ENCODE measurements around the gene DNAJC13. TPM values are rescaled to one million over a fixed set of nuclear protein-coding genes. Genes with fewer than 3 reads are reported as not detected.

Gene DNAJC13
- total and polyA plus RNA-seq, 2 donors (not counting 3 experiments of a cell fraction or from before 2014, with no cell fraction given) = 14.3 to 71.7 TPM

- Histone ChIP-seq H3K4me2 (ENCODE audit: insufficient read depth, low read length) (no peak overlapping the region), H3K27ac (ENCODE audit: insufficient read depth, low read depth, low read length) (no peak overlapping the region), H3K36me3 (ENCODE audit: control insufficient read depth in 2 of 2, extremely low read depth in 1 of 2, insufficient read depth in 2 of 2, low read length in 2 of 2) (peaks cover 19% of the 10 kb centered on the region in 2 experiments), H3K4me3 (replicated peaks in 1 of 3; ENCODE audit: insufficient read depth in 1 of 3, low read depth in 1 of 3, low read length in 3 of 3) (no peak overlapping the region), H4K20me1 (replicated peaks; ENCODE audit: control insufficient read depth, extremely low read depth, insufficient read depth, low read length) (no peaks in the 10 kb centered on the region), H3K9me3 (replicated peaks; ENCODE audit: control insufficient read depth, insufficient read depth, low read length) (no peaks in the 10 kb centered on the region), H3K4me1 (ENCODE audit: control insufficient read depth, extremely low read depth, insufficient read depth, low read length) (no peaks in the 10 kb centered on the region), H3K79me2 (ENCODE audit: control insufficient read depth, insufficient read depth, low read length) (no peaks in the 10 kb centered on the region), H3K9ac (replicated peaks; ENCODE audit: extremely low read depth, insufficient read depth, low read length) (no peak overlapping the region), H3K9me1 (replicated peaks; ENCODE audit: control insufficient read depth, extremely low read depth, insufficient read depth, low read length) (no peaks in the 10 kb centered on the region), H2AFZ (ENCODE audit: low read depth, low read length) (no peak overlapping the region), H3K27me3 (ENCODE audit: control insufficient read depth in 2 of 2, insufficient read depth in 2 of 2, low read length in 2 of 2) (no peaks in the 10 kb centered on the region)
- dilution Hi-C loops (cut with MboI; ENCODE audit: extremely low pct_ligation_motif_present, low sequenced_read_pairs) (no loop called here), intact Hi-C loops (cut with micrococcal nuclease) (no loop called here)
- DNase-seq (ENCODE audit: low read depth, low spot score) = no peak
- no TSS peak for BruUV-seq (replicated peaks)
- FAIRE-seq = no peak
- no peak for TF ChIP-seq MAX (IDR thresholded peaks at IDR 0.05; ENCODE audit: insufficient read depth, insufficient read length)
- TF ChIP-seq CTCF (IDR thresholded peaks at IDR 0.05; ENCODE audit: extremely low read depth in 1 of 2, insufficient read depth in 1 of 2, low read depth in 1 of 2, low read length in 2 of 2) = no peak
- TF ChIP-seq GATA2 (IDR thresholded peaks at IDR 0.05; ENCODE audit: insufficient read depth, insufficient read length, low read depth, low read length) = no peak
- TF ChIP-seq FOS (IDR thresholded peaks at IDR 0.05; ENCODE audit: borderline replicate concordance, insufficient read depth, low read length) = no peak
- TF ChIP-seq MYC (IDR thresholded peaks at IDR 0.05; ENCODE audit: low read depth, low read length) = no peak
- no peak for TF ChIP-seq JUN (IDR thresholded peaks at IDR 0.05; ENCODE audit: borderline replicate concordance, insufficient read depth, insufficient read length, low read depth)
- TF ChIP-seq POLR2A (IDR thresholded peaks at IDR 0.05; ENCODE audit: low read depth, low read length) = no peak
- no peak for TF ChIP-seq POLR2AphosphoS5 (IDR thresholded peaks at IDR 0.05; ENCODE audit: insufficient read depth, low read depth, low read length)
- ChIA-PET POLR2A (no interaction called here), CTCF (interaction anchor here (2.4 kb wide), 1 partner anchor 123 kb away, joined by 9 read pairs; no protein-coding TSS in a partner anchor)
These were observed 102.6 kb downstream of the DNAJC13 start for GRCh38 chr3:132519914-132520313.
